Neural cell (in vitro differentiated cells): Measurements from ENCODE around the gene SPOCK3. TPM values are rescaled to one million over a fixed set of nuclear protein-coding genes. Genes with fewer than 3 reads are reported as not detected.
"Not testable (repeated sequence)": the region's sequence is repeated elsewhere in the genome, so short reads cannot be mapped to it uniquely, and the experiment has no call there.

Experiments used
- H2AFZ ChIP-seq: fragments of 200-600, 300-800 bp; sonication (generic), shearing (Covaris generic); 2 replicates; pipeline ENCODE4 v1.6.0; 2014; ENCODE audit warnings: low read depth, mild to moderate bottlenecking, antibody characterized with exemption, low read length, moderate library complexity
- H3F3A ChIP-seq: fragments of 200-600 bp; shearing (Covaris generic); 2 replicates; pipeline ENCODE4 v1.6.1; 2016; ENCODE audit warnings: mild to moderate bottlenecking, moderate library complexity, mixed read lengths, antibody characterized with exemption, low read length; ENCODE audit not compliant: insufficient read depth, poor library complexity, severe bottlenecking
- H3K27ac ChIP-seq: fragments of 200-600, 300-800 bp; sonication (generic), shearing (Covaris generic); 2 replicates; pipeline ENCODE4 v1.5.1; 2014; ENCODE audit warnings: mild to moderate bottlenecking, low read length, moderate library complexity
- H3K27me3 ChIP-seq: fragments of 300-800, 200-600 bp; sonication (generic), shearing (Covaris generic); 2 replicates; pipeline ENCODE4 v1.6.0; 2014; ENCODE audit warnings: mild to moderate bottlenecking, low read depth, low read length, moderate library complexity; ENCODE audit not compliant: insufficient read depth
- H3K36me3 ChIP-seq: fragments of 300-800, 200-600 bp; sonication (generic), shearing (Covaris generic); 2 replicates; pipeline ENCODE4 v1.5.1; 2014; ENCODE audit warnings: mild to moderate bottlenecking, antibody characterized with exemption, low read length, moderate library complexity; ENCODE audit not compliant: insufficient read depth
- H3K4me2 ChIP-seq: fragments of 300-800, 200-600 bp; sonication (generic), shearing (Covaris generic); 2 replicates; pipeline ENCODE4 v1.6.0; 2014; ENCODE audit warnings: mild to moderate bottlenecking, low read length
- H3K4me3 ChIP-seq: fragments of 300-800, 200-600 bp; sonication (generic), shearing (Covaris generic); 2 replicates; pipeline ENCODE4 v1.5.1; 2014; ENCODE audit warnings: mild to moderate bottlenecking, low read length, moderate library complexity
- H3K79me2 ChIP-seq: fragments of 200-600 bp; shearing (Covaris generic); replicated peaks from 2 replicates; pipeline ENCODE4 v1.6.0; 2014; ENCODE audit warnings: mild to moderate bottlenecking, low read length, moderate library complexity; ENCODE audit not compliant: insufficient read depth
- H3K9ac ChIP-seq: fragments of 300-800, 200-600 bp; sonication (generic), shearing (Covaris generic); 2 replicates; pipeline ENCODE4 v1.6.1; 2016; ENCODE audit warnings: mild to moderate bottlenecking, low read length, mixed read lengths
- H3K9me2 ChIP-seq: fragments of 200-600 bp; shearing (Covaris generic); 2 replicates; pipeline ENCODE4 v1.6.1; 2016; ENCODE audit warnings: mild to moderate bottlenecking, low read length, mixed read lengths; ENCODE audit not compliant: insufficient read depth
- H3K9me3 ChIP-seq: fragments of 200-600, 300-800 bp; sonication (generic), shearing (Covaris generic); 2 replicates; pipeline ENCODE4 v1.6.1; 2016; ENCODE audit warnings: mild to moderate bottlenecking, mixed run types, low read length, moderate library complexity, mixed read lengths
- H4K20me1 ChIP-seq: fragments of 200-600 bp; shearing (Covaris generic); 2 replicates; pipeline ENCODE4 v1.6.1; 2016; ENCODE audit warnings: mild to moderate bottlenecking, mixed run types; ENCODE audit not compliant: insufficient read depth
- EP300 ChIP-seq: fragments of 450-650 bp; conservative IDR thresholded peaks from 2 replicates; pipeline ENCODE4 v1.6.1; 2014; ENCODE audit warnings: antibody characterized with exemption, mild to moderate bottlenecking, moderate library complexity; ENCODE audit not compliant: poor library complexity, severe bottlenecking
- EZH2 ChIP-seq: fragments of 200-600, 300-800 bp; shearing (Covaris generic), sonication (generic); IDR thresholded peaks from 2 replicates; pipeline ENCODE4 v1.6.1; 2014; ENCODE audit warnings: antibody characterized with exemption, low read length, borderline replicate concordance, mild to moderate bottlenecking; ENCODE audit not compliant: insufficient read depth, poor library complexity, severe bottlenecking
- MXI1 ChIP-seq: fragments of 450-650 bp; conservative IDR thresholded peaks from 2 replicates; pipeline ENCODE4 v1.6.1; 2014; ENCODE audit warnings: antibody characterized with exemption, mild to moderate bottlenecking; ENCODE audit not compliant: poor library complexity, severe bottlenecking
- POLR2AphosphoS5 ChIP-seq: IDR thresholded peaks from 2 replicates; pipeline ENCODE4 v1.6.1; 2012
- RAD21 ChIP-seq: fragments of 450-650 bp; conservative IDR thresholded peaks from 2 replicates; pipeline ENCODE4 v1.6.1; 2014; ENCODE audit warnings: antibody characterized with exemption, mild to moderate bottlenecking, moderate library complexity
- SMC3 ChIP-seq: fragments of 450-650 bp; conservative IDR thresholded peaks from 2 replicates; pipeline ENCODE4 v1.6.1; 2014; ENCODE audit warnings: antibody characterized with exemption, mild to moderate bottlenecking, moderate library complexity; ENCODE audit not compliant: poor library complexity
- TAF1 ChIP-seq: IDR thresholded peaks from 2 replicates; pipeline ENCODE4 v1.6.1; 2012; ENCODE audit warnings: low read depth
- polyA plus RNA-seq: library from polyadenylated mRNA; depleted of rRNA; stranded (reverse); fragments of >200 nt; gene quantifications from 2 replicates; pipeline ENCODE4 v1.2.3, GENCODE V29; 2014
- TF ChIP-seq, protein P1 (sequence below): fragments of 450-650 bp; IDR thresholded peaks from 2 replicates; pipeline ENCODE4 v1.5.1; 2014; ENCODE audit warnings: antibody characterized with exemption, mild to moderate bottlenecking, moderate library complexity; ENCODE audit not compliant: poor library complexity, severe bottlenecking
- TF ChIP-seq, protein P2 (sequence below): IDR thresholded peaks from 2 replicates; pipeline ENCODE4 v1.6.1; 2012; ENCODE audit warnings: borderline replicate concordance

Gene SPOCK3
- polyA plus RNA-seq, 1 donor from 2014 or later: 7.9 TPM

- not testable (repeated sequence) for H3K9ac ChIP-seq, H3F3A ChIP-seq, H3K27ac ChIP-seq, H3K9me3 ChIP-seq, H3K9me2 ChIP-seq, H3K79me2 ChIP-seq, H3K4me2 ChIP-seq, H4K20me1 ChIP-seq, H2AFZ ChIP-seq, H3K4me3 ChIP-seq, H3K36me3 ChIP-seq, H3K27me3 ChIP-seq
Observed at GRCh38 chr4:166715748-166716713, 518.3 kb downstream of the SPOCK3 start.

- no peaks in the 10 kb centered on the region for H3K36me3 ChIP-seq
- no peaks in the 10 kb centered on the region for H3K9me3 ChIP-seq
- H3K9me2 ChIP-seq: no peaks in the 10 kb centered on the region
- no peak overlapping the region for H3K27ac ChIP-seq
- no peak overlapping the region for H2AFZ ChIP-seq
- no peak overlapping the region for H3K9ac ChIP-seq
- no peak overlapping the region for H3K4me3 ChIP-seq
- TF ChIP-seq POLR2AphosphoS5: no peak
- TF ChIP-seq, protein P1, sequence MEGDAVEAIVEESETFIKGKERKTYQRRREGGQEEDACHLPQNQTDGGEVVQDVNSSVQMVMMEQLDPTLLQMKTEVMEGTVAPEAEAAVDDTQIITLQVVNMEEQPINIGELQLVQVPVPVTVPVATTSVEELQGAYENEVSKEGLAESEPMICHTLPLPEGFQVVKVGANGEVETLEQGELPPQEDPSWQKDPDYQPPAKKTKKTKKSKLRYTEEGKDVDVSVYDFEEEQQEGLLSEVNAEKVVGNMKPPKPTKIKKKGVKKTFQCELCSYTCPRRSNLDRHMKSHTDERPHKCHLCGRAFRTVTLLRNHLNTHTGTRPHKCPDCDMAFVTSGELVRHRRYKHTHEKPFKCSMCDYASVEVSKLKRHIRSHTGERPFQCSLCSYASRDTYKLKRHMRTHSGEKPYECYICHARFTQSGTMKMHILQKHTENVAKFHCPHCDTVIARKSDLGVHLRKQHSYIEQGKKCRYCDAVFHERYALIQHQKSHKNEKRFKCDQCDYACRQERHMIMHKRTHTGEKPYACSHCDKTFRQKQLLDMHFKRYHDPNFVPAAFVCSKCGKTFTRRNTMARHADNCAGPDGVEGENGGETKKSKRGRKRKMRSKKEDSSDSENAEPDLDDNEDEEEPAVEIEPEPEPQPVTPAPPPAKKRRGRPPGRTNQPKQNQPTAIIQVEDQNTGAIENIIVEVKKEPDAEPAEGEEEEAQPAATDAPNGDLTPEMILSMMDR: no peak
- no peak for TF ChIP-seq RAD21
- no peak for TF ChIP-seq MXI1
- TF ChIP-seq EZH2: no peak
- TF ChIP-seq TAF1: no peak
- no peak for TF ChIP-seq EP300
- TF ChIP-seq, protein P2, sequence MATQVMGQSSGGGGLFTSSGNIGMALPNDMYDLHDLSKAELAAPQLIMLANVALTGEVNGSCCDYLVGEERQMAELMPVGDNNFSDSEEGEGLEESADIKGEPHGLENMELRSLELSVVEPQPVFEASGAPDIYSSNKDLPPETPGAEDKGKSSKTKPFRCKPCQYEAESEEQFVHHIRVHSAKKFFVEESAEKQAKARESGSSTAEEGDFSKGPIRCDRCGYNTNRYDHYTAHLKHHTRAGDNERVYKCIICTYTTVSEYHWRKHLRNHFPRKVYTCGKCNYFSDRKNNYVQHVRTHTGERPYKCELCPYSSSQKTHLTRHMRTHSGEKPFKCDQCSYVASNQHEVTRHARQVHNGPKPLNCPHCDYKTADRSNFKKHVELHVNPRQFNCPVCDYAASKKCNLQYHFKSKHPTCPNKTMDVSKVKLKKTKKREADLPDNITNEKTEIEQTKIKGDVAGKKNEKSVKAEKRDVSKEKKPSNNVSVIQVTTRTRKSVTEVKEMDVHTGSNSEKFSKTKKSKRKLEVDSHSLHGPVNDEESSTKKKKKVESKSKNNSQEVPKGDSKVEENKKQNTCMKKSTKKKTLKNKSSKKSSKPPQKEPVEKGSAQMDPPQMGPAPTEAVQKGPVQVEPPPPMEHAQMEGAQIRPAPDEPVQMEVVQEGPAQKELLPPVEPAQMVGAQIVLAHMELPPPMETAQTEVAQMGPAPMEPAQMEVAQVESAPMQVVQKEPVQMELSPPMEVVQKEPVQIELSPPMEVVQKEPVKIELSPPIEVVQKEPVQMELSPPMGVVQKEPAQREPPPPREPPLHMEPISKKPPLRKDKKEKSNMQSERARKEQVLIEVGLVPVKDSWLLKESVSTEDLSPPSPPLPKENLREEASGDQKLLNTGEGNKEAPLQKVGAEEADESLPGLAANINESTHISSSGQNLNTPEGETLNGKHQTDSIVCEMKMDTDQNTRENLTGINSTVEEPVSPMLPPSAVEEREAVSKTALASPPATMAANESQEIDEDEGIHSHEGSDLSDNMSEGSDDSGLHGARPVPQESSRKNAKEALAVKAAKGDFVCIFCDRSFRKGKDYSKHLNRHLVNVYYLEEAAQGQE: no peak
- TF ChIP-seq SMC3: no peak
- H3K4me2 ChIP-seq: no peak overlapping the region
- H4K20me1 ChIP-seq: no peaks in the 10 kb centered on the region
- no peaks in the 10 kb centered on the region for H3F3A ChIP-seq
- H3K79me2 ChIP-seq: no peaks in the 10 kb centered on the region
- no peaks in the 10 kb centered on the region for H3K27me3 ChIP-seq
Observed at GRCh38 chr4:166700592-166700991, 533.7 kb downstream of the SPOCK3 start.
